BE2C (cell line): Measurements from ENCODE around the gene PRMT7.

Experiments used
- DNase-seq: peaks from one replicate; pipeline ENCODE4 v3.0.0-alpha.2; 2020
- H3K27me3 ChIP-seq: fragments of 250-450 bp; sonication (Bioruptor Pico); 2 replicates; pipeline ENCODE4 v1.5.1; 2020; ENCODE audit warnings: mild to moderate bottlenecking
- H3K36me3 ChIP-seq: fragments of 250-450 bp; sonication (Bioruptor Pico); 2 replicates; pipeline ENCODE4 v1.5.1; 2020; ENCODE audit warnings: mild to moderate bottlenecking
- H3K4me1 ChIP-seq: fragments of 250-450 bp; sonication (Bioruptor Pico); 2 replicates; pipeline ENCODE4 v1.5.1; 2020
- H3K4me3 ChIP-seq: 2 replicates; pipeline ENCODE4 v1.5.1; 2011; ENCODE audit warnings: low read depth, low read length
- H3K9me3 ChIP-seq: fragments of 250-450 bp; sonication (Bioruptor Pico); 2 replicates; pipeline ENCODE4 v1.5.1; 2020
- CTCF ChIP-seq: IDR thresholded peaks from 2 replicates; pipeline ENCODE4 v1.5.1; 2012; ENCODE audit warnings: mild to moderate bottlenecking, low read depth, low read length

PRMT7 gene

GRCh38 chr16:68399456-68399855, 88.6 kb downstream of the PRMT7 start:
- TF ChIP-seq CTCF, result no peak

DNA sequence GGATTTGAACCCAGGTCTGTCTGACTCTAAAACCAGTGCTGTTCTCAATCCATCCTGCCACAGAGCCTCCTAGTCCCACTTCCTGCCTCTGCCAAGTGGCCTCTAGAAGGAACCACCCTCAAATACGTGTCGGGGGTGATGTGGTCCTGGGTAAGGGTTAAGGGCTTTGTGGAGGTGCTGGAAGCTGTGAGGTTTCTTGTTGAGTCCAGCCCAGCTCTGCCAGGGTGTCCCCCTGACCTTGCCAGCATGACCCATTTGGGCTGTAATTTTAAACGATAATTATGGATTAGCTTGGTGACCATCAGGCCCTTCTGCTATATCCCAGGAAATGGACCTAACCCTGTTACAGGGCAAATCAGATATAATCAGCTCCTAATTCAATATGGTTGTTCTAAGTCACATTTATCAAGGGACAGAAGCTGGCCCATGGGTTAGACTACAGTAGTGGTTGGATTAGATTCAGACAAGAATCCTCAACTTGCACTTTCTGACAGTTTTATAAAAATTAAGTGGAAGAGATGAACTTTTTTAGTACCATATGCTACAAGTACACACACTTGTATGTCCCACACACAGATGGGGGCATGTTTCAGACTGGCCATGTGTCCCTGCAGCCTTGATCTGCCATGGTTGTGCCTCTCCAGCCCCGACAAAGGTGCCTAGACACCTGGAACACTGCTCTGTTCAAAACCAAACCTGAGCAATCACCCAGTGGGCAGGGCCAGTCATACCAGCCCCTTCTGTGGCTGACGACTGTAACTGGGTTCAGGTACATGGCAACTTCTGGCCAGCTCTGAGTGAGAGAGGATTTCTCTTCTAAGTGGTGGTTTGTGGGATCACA, 89.5 kb downstream of the PRMT7 start:
- no peaks in the 10 kb centered on the region for H3K9me3 ChIP-seq
- no peak for TF ChIP-seq CTCF
- H3K36me3 ChIP-seq, result no peaks in the 10 kb centered on the region
- no peak overlapping the region for H3K4me3 ChIP-seq
- H3K27me3 ChIP-seq, result no peaks in the 10 kb centered on the region
- peaks cover 2% of the 10 kb centered on the region; the same call in 1 of the 2 replicates for H3K4me1 ChIP-seq
- no peak for DNase-seq

More at GRCh38 chr16:68399456-68399855, 88.6 kb downstream of the PRMT7 start:
- peaks cover 2% of the 10 kb centered on the region; the same call in 1 of the 2 replicates for H3K4me1 ChIP-seq
- H3K4me3 ChIP-seq, result no peak overlapping the region
- H3K36me3 ChIP-seq, result no peaks in the 10 kb centered on the region
- H3K9me3 ChIP-seq, result no peaks in the 10 kb centered on the region
- H3K27me3 ChIP-seq, result no peaks in the 10 kb centered on the region
- DNase-seq, result no peak

DNA sequence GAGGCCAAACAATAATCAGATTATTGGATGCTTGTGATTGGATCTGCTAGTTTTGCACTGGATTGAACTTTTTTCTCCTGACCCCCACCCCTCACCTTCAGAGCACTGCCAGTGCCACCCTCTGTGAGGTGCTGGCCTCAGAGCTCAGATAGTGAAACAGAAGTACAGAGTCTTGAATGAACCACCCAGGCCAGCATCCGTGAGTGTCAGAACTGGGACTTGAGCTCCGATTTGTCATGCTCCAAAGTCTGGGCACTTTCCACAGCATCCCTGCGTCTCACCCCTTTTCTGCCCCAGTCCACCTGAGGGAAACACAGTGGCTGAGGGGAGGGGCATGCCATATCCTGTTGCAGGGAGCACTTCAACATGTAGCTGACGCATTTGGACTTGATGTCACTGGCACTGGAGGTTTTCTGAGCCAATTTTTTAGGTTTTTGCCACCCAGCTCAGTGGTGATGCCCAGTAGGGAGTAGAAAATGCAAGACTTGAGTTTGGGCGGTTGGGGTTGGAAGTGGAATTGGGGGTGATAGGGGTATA, 90.2 kb downstream of the PRMT7 start:
- no peak overlapping the region for H3K4me3 ChIP-seq
- no peaks in the 10 kb centered on the region for H3K9me3 ChIP-seq
- H3K27me3 ChIP-seq, result no peaks in the 10 kb centered on the region
- TF ChIP-seq CTCF, result no peak
- no peaks in the 10 kb centered on the region for H3K36me3 ChIP-seq
- peaks cover 3% of the 10 kb centered on the region for H3K4me1 ChIP-seq
- no peak for DNase-seq

DNA sequence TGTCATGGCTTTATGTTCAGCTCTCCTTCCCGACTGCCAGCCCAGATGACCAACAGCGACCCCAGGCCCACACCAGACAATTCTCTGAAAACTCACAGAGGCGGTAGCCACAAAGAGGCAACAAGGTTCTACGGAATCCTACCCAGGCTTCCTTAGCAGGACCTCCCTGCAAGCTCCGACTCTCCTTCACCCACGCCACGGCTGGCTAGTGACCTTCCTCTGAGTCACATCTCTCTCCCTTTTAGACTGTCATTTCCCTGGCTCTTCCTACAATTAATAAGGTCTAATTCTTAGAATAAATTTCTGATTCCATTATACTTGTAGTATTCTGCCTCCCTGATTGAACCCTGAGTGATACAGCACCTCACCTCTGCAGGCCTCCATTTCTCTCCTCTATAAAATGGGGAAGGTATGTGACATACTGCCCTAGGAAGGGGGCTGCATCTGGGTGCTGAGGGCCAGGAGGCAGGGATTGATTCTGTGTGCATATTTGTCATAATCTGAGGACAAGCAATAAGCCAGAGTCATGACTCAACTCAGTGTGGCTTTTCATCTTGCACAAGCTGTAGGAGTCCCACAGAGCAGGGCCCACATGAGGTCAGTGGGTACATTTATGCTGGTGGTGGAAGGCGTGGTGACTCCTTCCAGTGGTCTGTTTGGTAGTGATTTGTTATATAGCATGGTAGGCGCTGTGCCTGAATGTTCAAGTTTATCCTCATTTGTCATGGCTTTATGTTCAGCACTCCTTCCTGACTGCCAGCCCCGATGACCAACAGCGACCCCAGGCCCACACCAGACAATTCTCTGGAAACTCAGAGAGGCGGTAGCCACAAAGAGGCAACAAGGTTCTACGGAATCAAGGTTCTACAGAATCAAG, 91.3 kb downstream of the PRMT7 start:
- Histone ChIP-seq H3K4me3 (no peak overlapping the region), H3K36me3 (no peaks in the 10 kb centered on the region), H3K4me1 (peaks cover 9% of the 10 kb centered on the region), H3K27me3 (no peaks in the 10 kb centered on the region), H3K9me3 (no peaks in the 10 kb centered on the region)
- no peak for DNase-seq
- TF ChIP-seq CTCF, result no peak

GRCh38 chr16:68402748-68403040, 91.9 kb downstream of the PRMT7 start:
- Histone ChIP-seq H3K4me1 (peaks cover 9% of the 10 kb centered on the region), H3K9me3 (no peaks in the 10 kb centered on the region), H3K27me3 (no peaks in the 10 kb centered on the region), H3K4me3 (no peak overlapping the region), H3K36me3 (no peaks in the 10 kb centered on the region)
- no peak for TF ChIP-seq CTCF
- DNase-seq, result no peak
